GM21825 (cell line): ENCODE measurements around the gene FRAT1.
"Not testable (repeated sequence)": the region's sequence is repeated elsewhere in the genome, so short reads cannot be mapped to it uniquely, and the experiment has no call there.

Source experiments
- ATAC-seq: cut with Tn5 transposase; IDR thresholded peaks from one replicate; pipeline ENCODE4 v1.9.1; 2021; ENCODE audit warnings: mild to moderate bottlenecking, moderate library complexity; ENCODE audit not compliant: unreplicated experiment

The FRAT1 gene

GRCh38 chr10:97318772-97319651 lies at the start of gene FRAT1:
Gene FRAT1, plus strand, starts transcription at chr10:97319271. Its CDS starts 183 bp downstream, at chr10:97319454.
- peak; percentile 61 for ATAC-seq

GRCh38 chr10:97270523-97271154 lies 48.4 kb upstream of the FRAT1 start:
- no peak for ATAC-seq

GRCh38 chr10:97273700-97274099 lies 45.4 kb upstream of the FRAT1 start:
- no peak for ATAC-seq

GRCh38 chr10:97274828-97275227 lies 44.2 kb upstream of the FRAT1 start:
- no peak for ATAC-seq

GRCh38 chr10:97277551-97277950 lies 41.5 kb upstream of the FRAT1 start:
- no peak for ATAC-seq

GRCh38 chr10:97278491-97278989 lies 40.5 kb upstream of the FRAT1 start:
- no peak for ATAC-seq

- no peak for ATAC-seq
Measured at GRCh38 chr10:97279121-97279815, 39.8 kb upstream of the FRAT1 start.

GRCh38 chr10:97280783-97281182 lies 38.3 kb upstream of the FRAT1 start:
- ATAC-seq, result no peak

- ATAC-seq, result not testable (repeated sequence)
Measured at GRCh38 chr10:97290076-97290475, 29.0 kb upstream of the FRAT1 start.

- not testable (repeated sequence) for ATAC-seq
Measured at GRCh38 chr10:97290576-97291356, 28.3 kb upstream of the FRAT1 start.

GRCh38 chr10:97291357-97292096 lies 27.5 kb upstream of the FRAT1 start:
- ATAC-seq, result no peak

GRCh38 chr10:97292097-97292861 lies 26.8 kb upstream of the FRAT1 start, which contains the start of gene ARHGAP19:
Gene ARHGAP19, minus strand, starts transcription at chr10:97292637. Its CDS starts 10 bp downstream, at chr10:97292627.
- peak; percentile 93 for ATAC-seq

GRCh38 chr10:97292862-97293198 lies 26.2 kb upstream of the FRAT1 start:
- ATAC-seq, result no peak

GRCh38 chr10:97297556-97298222 lies 21.4 kb upstream of the FRAT1 start:
- no peak for ATAC-seq

- no peak for ATAC-seq
Measured at GRCh38 chr10:97298223-97298571, 20.9 kb upstream of the FRAT1 start.

GRCh38 chr10:97300980-97301379 lies 18.1 kb upstream of the FRAT1 start:
- no peak for ATAC-seq

- no peak for ATAC-seq
Measured at GRCh38 chr10:97302088-97302791, 16.8 kb upstream of the FRAT1 start.

GRCh38 chr10:97307441-97307840 lies 11.6 kb upstream of the FRAT1 start:
- no peak for ATAC-seq
